MM.1S (cell line): Measurements from ENCODE around the gene DUOX2.

ENCODE experiments used
- DNase-seq: peaks from one replicate; pipeline ENCODE4 v3.0.0-alpha.2; 2015
- H2AFZ ChIP-seq: fragments of 300-600 bp; sonication (generic); 2 replicates; pipeline ENCODE4 v1.6.0; 2016; ENCODE audit warnings: antibody characterized with exemption, low read length
- H3F3A ChIP-seq: fragments of 300-600 bp; sonication (generic); 2 replicates; pipeline ENCODE4 v1.6.1; 2016; ENCODE audit warnings: mild to moderate bottlenecking, antibody characterized with exemption, low read length, moderate library complexity, mixed read lengths; ENCODE audit not compliant: insufficient read depth
- H3K27ac ChIP-seq: fragments of 300-600 bp; sonication (generic); 2 replicates; pipeline ENCODE4 v1.5.1; 2016; ENCODE audit warnings: mild to moderate bottlenecking, low read length
- H3K27me3 ChIP-seq: fragments of 300-600 bp; sonication (generic); replicated peaks from 2 replicates; pipeline ENCODE4 v1.6.0; 2016; ENCODE audit warnings: low read length; ENCODE audit not compliant: insufficient read depth
- H3K36me3 ChIP-seq: fragments of 300-600 bp; sonication (generic); replicated peaks from 2 replicates; pipeline ENCODE4 v1.6.1; 2016; ENCODE audit warnings: mild to moderate bottlenecking, low read length, mixed read lengths; ENCODE audit not compliant: insufficient read depth
- H3K4me1 ChIP-seq: fragments of 300-600 bp; sonication (generic); 2 replicates; pipeline ENCODE4 v1.6.1; 2016; ENCODE audit warnings: low read length, mixed read lengths
- H3K4me2 ChIP-seq: fragments of 300-600 bp; sonication (generic); 2 replicates; pipeline ENCODE4 v1.6.0; 2016; ENCODE audit warnings: low read depth, low read length
- H3K4me3 ChIP-seq: fragments of 300-600 bp; sonication (generic); 2 replicates; pipeline ENCODE4 v1.5.1; 2016; ENCODE audit warnings: low read length, mixed read lengths
- H3K79me2 ChIP-seq: fragments of 300-600 bp; sonication (generic); 2 replicates; pipeline ENCODE4 v1.6.1; 2016; ENCODE audit warnings: mixed run types, low read length, mixed read lengths
- H3K9ac ChIP-seq: fragments of 300-600 bp; sonication (generic); 2 replicates; pipeline ENCODE4 v1.6.1; 2016; ENCODE audit warnings: low read length, mixed read lengths
- H3K9me2 ChIP-seq: fragments of 300-600 bp; sonication (generic); replicated peaks from 2 replicates; pipeline ENCODE4 v1.6.1; 2016; ENCODE audit warnings: mild to moderate bottlenecking, low read length, mixed read lengths; ENCODE audit not compliant: insufficient read depth
- H3K9me3 ChIP-seq: fragments of 300-600 bp; sonication (generic); replicated peaks from 2 replicates; pipeline ENCODE4 v1.6.1; 2016; ENCODE audit warnings: mild to moderate bottlenecking, low read length, mixed read lengths; ENCODE audit not compliant: insufficient read depth
- H4K20me1 ChIP-seq: fragments of 300-600 bp; sonication (generic); 2 replicates; pipeline ENCODE4 v1.6.1; 2016; ENCODE audit warnings: mild to moderate bottlenecking, low read length, moderate library complexity, mixed read lengths; ENCODE audit not compliant: insufficient read depth
- CTCF ChIP-seq: fragments of 300-600 bp; sonication (generic); IDR thresholded peaks from 2 replicates; pipeline ENCODE4 v1.5.1; 2016; ENCODE audit warnings: antibody characterized with exemption, low read length, mixed read lengths
- EZH2 ChIP-seq: fragments of 300-600 bp; sonication (generic); optimal IDR thresholded peaks from 2 replicates; pipeline ENCODE3; 2017; ENCODE audit warnings: low read depth, mild to moderate bottlenecking, antibody characterized with exemption, low read length, mixed read lengths
- EZH2phosphoT487 ChIP-seq: fragments of 300-600 bp; sonication (generic); IDR thresholded peaks from 2 replicates; pipeline ENCODE4 v1.6.1; 2018; ENCODE audit warnings: antibody characterized with exemption, low read length

DUOX2 gene

GRCh38 chr15:45150481-45150880 lies 36.5 kb upstream of the DUOX2 start:
- Histone ChIP-seq H2AFZ (no peak overlapping the region), H3K9ac (no peak overlapping the region), H3K4me2 (no peak overlapping the region), H3K9me2 (no peaks in the 10 kb centered on the region), H3K4me3 (no peak overlapping the region), H3K27ac (no peak overlapping the region), H3K79me2 (no peaks in the 10 kb centered on the region), H3K9me3 (no peaks in the 10 kb centered on the region), H3F3A (no peaks in the 10 kb centered on the region), H3K4me1 (no peaks in the 10 kb centered on the region), H3K36me3 (no peaks in the 10 kb centered on the region), H4K20me1 (no peaks in the 10 kb centered on the region), H3K27me3 (no peaks in the 10 kb centered on the region)
- TF ChIP-seq EZH2 (no peak), EZH2phosphoT487 (no peak), CTCF (no peak)
- DNase-seq = no peak

- Histone ChIP-seq H3K9ac (no peak overlapping the region), H2AFZ (no peak overlapping the region), H3K9me2 (no peaks in the 10 kb centered on the region), H3K9me3 (no peaks in the 10 kb centered on the region), H3K4me1 (no peaks in the 10 kb centered on the region), H3K4me2 (no peak overlapping the region), H3K4me3 (no peak overlapping the region), H3K27ac (no peak overlapping the region), H3K79me2 (no peaks in the 10 kb centered on the region), H3F3A (no peaks in the 10 kb centered on the region), H3K36me3 (no peaks in the 10 kb centered on the region), H3K27me3 (no peaks in the 10 kb centered on the region), H4K20me1 (no peaks in the 10 kb centered on the region)
- no peak for DNase-seq
- no peak for TF ChIP-seq EZH2phosphoT487
- TF ChIP-seq CTCF = no peak
- TF ChIP-seq EZH2 = no peak
Measured at GRCh38 chr15:45149060-45149459, 35.1 kb upstream of the DUOX2 start.

GRCh38 chr15:45148076-45149059 lies 34.4 kb upstream of the DUOX2 start:
- Histone ChIP-seq H3K9me3 (no peaks in the 10 kb centered on the region), H3K9ac (no peak overlapping the region), H3K27me3 (no peaks in the 10 kb centered on the region), H3K4me2 (no peak overlapping the region), H3K79me2 (no peaks in the 10 kb centered on the region), H3K4me3 (no peak overlapping the region), H3K9me2 (no peaks in the 10 kb centered on the region), H3F3A (no peaks in the 10 kb centered on the region), H4K20me1 (no peaks in the 10 kb centered on the region), H3K27ac (no peak overlapping the region), H3K4me1 (no peaks in the 10 kb centered on the region), H3K36me3 (no peaks in the 10 kb centered on the region), H2AFZ (no peak overlapping the region)
- DNase-seq = no peak
- TF ChIP-seq EZH2 (no peak), CTCF (no peak), EZH2phosphoT487 (no peak)
